Activated B cell treated with CpG ODN at 0.5 μM for 24 hours (primary cell): ENCODE measurements around the gene PI4KA. TPM values are rescaled to one million over a fixed set of nuclear protein-coding genes. Genes with fewer than 3 reads are reported as not detected.

Experiments used
- ATAC-seq: fragments of 200-7000 bp; cut with Tn5 transposase; one replicate; pipeline ENCODE4 v1.10.0; 2021; ENCODE audit warnings: low read depth, mild to moderate bottlenecking, moderate library complexity
- CTCF ChIA-PET: fragments of 350-600 bp; sonication (Branson Sonifier 250); formaldehyde crosslinking; loops from one replicate; lab custom pipeline; 2021; ENCODE audit warnings: antibody characterized with exemption; lab: Charles Lee
- POLR2A ChIA-PET: fragments of 350-600 bp; sonication (Branson Sonifier 250); formaldehyde crosslinking; loops from one replicate; lab custom pipeline; 2021; ENCODE audit warnings: antibody characterized with exemption; lab: Charles Lee
- DNase-seq: peaks from one replicate; pipeline ENCODE4 v3.0.0; 2022
- H3K27ac Mint-ChIP-seq: one replicate; pipeline ENCODE4 v1.8.0; 2020; ENCODE audit warnings: mixed read lengths
- H3K27me3 Mint-ChIP-seq: one replicate; pipeline ENCODE4 v1.8.0; 2021; ENCODE audit warnings: mixed read lengths
- H3K36me3 Mint-ChIP-seq: one replicate; pipeline ENCODE4 v1.8.0; 2021; ENCODE audit warnings: low read depth, mixed read lengths
- H3K4me1 Mint-ChIP-seq: one replicate; pipeline ENCODE4 v1.8.0; 2021; ENCODE audit warnings: mixed read lengths
- H3K4me3 Mint-ChIP-seq: one replicate; pipeline ENCODE4 v1.8.0; 2020; ENCODE audit warnings: mild to moderate bottlenecking, mixed read lengths
- H3K9me3 Mint-ChIP-seq: one replicate; pipeline ENCODE4 v1.8.0; 2020; ENCODE audit warnings: mixed read lengths
- intact Hi-C: fragments of 100-400 bp; cut with micrococcal nuclease; formaldehyde crosslinking; loops from one replicate; pipeline ENCODE4 v1.15.1; 2024
- total RNA-seq: library from RNA; stranded (reverse); gene quantifications from 2 replicates; pipeline ENCODE4 v1.2.3, GENCODE V29; 2022
- TF ChIP-seq, protein P1 (sequence below): fragments of 200-600 bp; IDR thresholded peaks from one replicate; pipeline ENCODE4 v1.8.0; 2022; ENCODE audit warnings: antibody characterized with exemption, mild to moderate bottlenecking

Gene PI4KA
- total RNA-seq, 1 donor from 2014 or later: 114 TPM

DNA sequence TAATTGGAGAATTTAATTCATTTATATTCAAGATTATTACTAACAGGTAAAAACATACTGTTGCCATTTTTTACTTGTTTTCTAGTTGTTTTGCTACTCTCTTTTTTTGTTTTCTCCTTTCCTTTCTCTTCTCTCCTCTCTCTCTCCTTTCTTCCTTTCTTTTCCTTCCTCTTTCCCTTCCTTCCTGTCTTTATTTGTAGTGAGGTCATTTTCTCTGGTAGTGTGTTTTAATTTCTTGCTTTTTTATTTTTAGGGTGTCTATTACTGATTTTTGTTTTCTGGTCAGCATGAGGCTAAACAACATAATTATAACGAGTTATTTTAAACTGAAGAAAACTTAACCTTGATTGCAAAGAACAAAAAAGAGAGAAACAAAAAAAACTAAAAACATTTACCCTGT, 197.1 kb downstream of the PI4KA start:
- Mint-ChIP-seq H3K36me3 (peaks cover 2% of the 10 kb centered on the region), H3K4me3 (no peak overlapping the region), H3K9me3 (peaks cover 8% of the 10 kb centered on the region), H3K4me1 (no peaks in the 10 kb centered on the region), H3K27me3 (peaks cover 17% of the 10 kb centered on the region), H3K27ac (no peak overlapping the region)
- ATAC-seq: no peak
- ChIA-PET CTCF (no interaction called here), POLR2A (no interaction called here)
- TF ChIP-seq, protein P1, sequence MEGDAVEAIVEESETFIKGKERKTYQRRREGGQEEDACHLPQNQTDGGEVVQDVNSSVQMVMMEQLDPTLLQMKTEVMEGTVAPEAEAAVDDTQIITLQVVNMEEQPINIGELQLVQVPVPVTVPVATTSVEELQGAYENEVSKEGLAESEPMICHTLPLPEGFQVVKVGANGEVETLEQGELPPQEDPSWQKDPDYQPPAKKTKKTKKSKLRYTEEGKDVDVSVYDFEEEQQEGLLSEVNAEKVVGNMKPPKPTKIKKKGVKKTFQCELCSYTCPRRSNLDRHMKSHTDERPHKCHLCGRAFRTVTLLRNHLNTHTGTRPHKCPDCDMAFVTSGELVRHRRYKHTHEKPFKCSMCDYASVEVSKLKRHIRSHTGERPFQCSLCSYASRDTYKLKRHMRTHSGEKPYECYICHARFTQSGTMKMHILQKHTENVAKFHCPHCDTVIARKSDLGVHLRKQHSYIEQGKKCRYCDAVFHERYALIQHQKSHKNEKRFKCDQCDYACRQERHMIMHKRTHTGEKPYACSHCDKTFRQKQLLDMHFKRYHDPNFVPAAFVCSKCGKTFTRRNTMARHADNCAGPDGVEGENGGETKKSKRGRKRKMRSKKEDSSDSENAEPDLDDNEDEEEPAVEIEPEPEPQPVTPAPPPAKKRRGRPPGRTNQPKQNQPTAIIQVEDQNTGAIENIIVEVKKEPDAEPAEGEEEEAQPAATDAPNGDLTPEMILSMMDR: no peak
- intact Hi-C loops: no loop called here
- DNase-seq: no peak

DNA sequence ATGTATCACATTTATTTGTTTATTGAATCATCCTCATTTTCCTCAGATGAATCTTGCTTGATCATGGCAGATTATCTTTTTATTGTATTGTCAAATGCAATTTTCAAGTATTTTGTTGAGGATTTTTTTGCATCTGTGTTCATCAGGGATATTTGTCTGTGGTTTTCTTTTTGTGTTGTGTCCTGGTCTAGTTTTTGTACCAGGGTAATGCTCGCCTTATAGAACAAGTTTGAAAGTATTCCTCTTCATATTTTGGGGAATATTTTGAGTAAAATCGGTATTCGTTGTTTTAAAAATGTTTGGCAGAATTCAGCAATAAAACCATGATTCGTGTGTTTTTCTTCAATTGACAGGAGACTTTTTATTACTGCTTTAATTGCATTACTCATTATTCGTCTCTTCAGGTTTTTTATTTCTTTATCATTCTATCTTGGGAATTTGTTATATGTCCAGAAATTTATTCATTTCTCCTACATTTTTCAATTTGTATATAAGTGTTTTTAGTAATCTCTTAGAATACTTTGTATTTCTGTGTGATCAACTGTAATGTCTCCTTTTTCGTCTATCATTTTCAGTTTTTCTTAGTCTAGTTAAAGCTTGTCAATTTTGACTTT, 198.1 kb downstream of the PI4KA start:
- peaks cover 17% of the 10 kb centered on the region for H3K27me3 Mint-ChIP-seq
- peaks cover 8% of the 10 kb centered on the region for H3K9me3 Mint-ChIP-seq
- TF ChIP-seq, protein P1: no peak
- H3K4me1 Mint-ChIP-seq: no peaks in the 10 kb centered on the region
- no peak overlapping the region for H3K27ac Mint-ChIP-seq
- intact Hi-C loops: no loop called here
- no peak overlapping the region for H3K4me3 Mint-ChIP-seq
- no peak for ATAC-seq
- peaks cover 2% of the 10 kb centered on the region for H3K36me3 Mint-ChIP-seq
- DNase-seq: no peak
- ChIA-PET POLR2A (no interaction called here), CTCF (no interaction called here)

DNA sequence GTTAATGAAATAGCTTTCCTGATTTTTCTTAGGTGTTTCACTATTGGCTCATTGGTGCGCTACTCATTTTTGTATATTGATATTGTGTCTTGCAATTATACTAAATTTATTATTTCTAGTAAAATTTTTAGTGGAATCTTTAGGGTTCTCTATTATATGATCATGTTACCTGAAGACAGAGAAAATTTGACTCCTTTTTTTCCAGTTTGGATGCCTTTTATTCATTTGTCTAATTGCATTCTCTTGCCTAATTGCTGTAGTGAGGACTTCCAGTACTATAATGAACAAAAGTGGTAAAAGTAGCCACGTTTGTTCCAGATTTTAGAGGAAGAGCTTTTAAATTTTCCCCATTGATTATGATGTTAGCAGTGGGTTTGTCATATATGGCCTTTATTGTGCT, 198.7 kb downstream of the PI4KA start:
- ATAC-seq (no peak), DNase-seq (no peak)
- H3K27me3 Mint-ChIP-seq: peaks cover 17% of the 10 kb centered on the region
- H3K4me1 Mint-ChIP-seq: no peaks in the 10 kb centered on the region
- TF ChIP-seq, protein P1: no peak
- intact Hi-C loops: no loop called here
- peaks cover 8% of the 10 kb centered on the region for H3K9me3 Mint-ChIP-seq
- ChIA-PET CTCF (no interaction called here), POLR2A (no interaction called here)
- H3K4me3 Mint-ChIP-seq: no peak overlapping the region
- H3K27ac Mint-ChIP-seq: no peak overlapping the region
- peaks cover 2% of the 10 kb centered on the region for H3K36me3 Mint-ChIP-seq

DNA sequence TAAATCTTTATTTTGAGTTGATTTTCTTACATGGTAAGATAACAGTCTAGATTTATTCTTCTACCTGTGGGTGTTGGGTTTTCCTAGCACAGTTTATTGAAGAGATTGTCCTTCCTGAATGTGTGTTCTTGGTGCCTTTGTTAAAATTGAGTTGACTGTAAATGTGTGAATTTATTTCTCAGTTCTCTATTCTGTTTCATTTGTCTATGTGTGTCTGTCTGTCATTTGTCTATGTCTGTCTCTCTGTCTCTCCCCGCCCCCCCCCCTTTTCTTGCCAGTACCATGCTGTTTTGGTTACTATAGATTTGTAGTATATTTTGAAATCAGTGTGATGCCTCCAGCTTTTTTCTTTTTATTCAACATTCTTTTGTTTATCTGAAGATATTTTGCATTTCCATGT, 199.4 kb downstream of the PI4KA start:
- TF ChIP-seq, protein P1: no peak
- H3K4me3 Mint-ChIP-seq: no peak overlapping the region
- H3K4me1 Mint-ChIP-seq: no peaks in the 10 kb centered on the region
- H3K27ac Mint-ChIP-seq: no peak overlapping the region
- DNase-seq (no peak), ATAC-seq (no peak)
- H3K36me3 Mint-ChIP-seq: peaks cover 2% of the 10 kb centered on the region
- ChIA-PET CTCF (no interaction called here), POLR2A (no interaction called here)
- intact Hi-C loops: no loop called here
- peaks cover 8% of the 10 kb centered on the region for H3K9me3 Mint-ChIP-seq
- H3K27me3 Mint-ChIP-seq: peaks cover 15% of the 10 kb centered on the region

DNA sequence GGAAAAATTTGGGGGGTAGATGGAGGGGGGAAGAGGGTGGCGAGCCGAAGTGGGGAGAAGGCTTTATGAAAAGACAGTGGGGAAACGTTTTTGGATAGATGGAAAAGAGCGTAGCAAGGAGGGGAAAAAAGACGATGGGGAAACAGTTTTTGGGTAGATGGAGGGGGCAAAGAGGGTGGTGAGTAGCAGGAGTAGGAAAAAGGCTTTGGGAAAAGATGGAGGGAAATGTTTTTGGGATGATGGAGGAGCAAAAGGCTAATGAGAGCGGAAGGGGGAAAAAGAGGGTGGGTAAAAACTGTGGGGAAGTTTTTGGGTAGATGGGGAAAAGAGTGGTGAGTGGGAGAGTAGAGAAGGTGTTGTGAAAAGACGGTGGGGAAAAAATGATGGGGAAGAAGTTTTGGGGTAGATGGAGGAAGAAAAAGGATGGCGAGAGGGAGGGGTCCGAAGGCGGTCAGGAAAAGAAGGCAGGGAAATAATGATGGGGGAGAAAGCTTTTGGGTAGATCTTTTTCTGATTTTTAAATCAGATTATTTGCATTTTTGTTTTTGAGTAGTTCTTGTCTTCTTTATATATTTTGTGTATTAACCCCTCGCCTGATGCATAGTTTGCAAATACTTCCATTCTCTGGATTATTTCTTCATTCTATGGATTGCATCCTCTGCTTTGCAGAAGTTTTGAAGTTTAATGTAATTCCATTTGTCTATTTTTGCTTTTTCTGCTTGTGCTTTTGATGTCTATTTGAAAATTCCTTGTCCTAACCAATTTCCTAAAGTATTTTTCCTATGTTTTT, 200.0 kb downstream of the PI4KA start:
- TF ChIP-seq, protein P1: no peak
- Mint-ChIP-seq H3K27me3 (peaks cover 14% of the 10 kb centered on the region), H3K36me3 (peaks cover 2% of the 10 kb centered on the region), H3K27ac (no peak overlapping the region), H3K9me3 (peaks cover 7% of the 10 kb centered on the region), H3K4me3 (no peak overlapping the region), H3K4me1 (no peaks in the 10 kb centered on the region)
- ChIA-PET CTCF (no interaction called here), POLR2A (no interaction called here)
- intact Hi-C loops: no loop called here
- DNase-seq (no peak), ATAC-seq (no peak)
